ENCODE data around the gene KLHL18. TPM values are rescaled to one million over a fixed set of nuclear protein-coding genes. Genes with fewer than 3 reads are reported as not detected.
A peak's percentile ranks its signal among the peaks of the same experiment; 100 is the strongest.

KLHL18 gene
- total RNA-seq, 2 experiments from 2014 or later: 13.1 to 28.6 TPM

GRCh38 chr3:47243419-47244147 is 39.2 kb upstream of the KLHL18 start:
- ChIA-PET CTCF (ENCODE audit: unreplicated experiment) (interaction anchor here (1.0 kb wide), 1 partner anchor 79 kb away, joined by 3 read pairs; no protein-coding TSS in a partner anchor), POLR2A (no interaction called here)
- H3K9me3 ChIP-seq (ENCODE audit: low read length): no peaks in the 10 kb centered on the region
- H3K4me2 ChIP-seq (ENCODE audit: low read length): no peak overlapping the region
- no peak overlapping the region for H3K27ac ChIP-seq (ENCODE audit: low read depth, low read length, poor library complexity, severe bottlenecking)
- H4K20me1 ChIP-seq (ENCODE audit: insufficient read depth, low read length): no peaks in the 10 kb centered on the region
- no TSS peak for BruUV-seq (replicated peaks)
- H3K4me3 ChIP-seq (ENCODE audit: low read depth, low read length, poor library complexity, severe bottlenecking): no peak overlapping the region
- H3K4me1 ChIP-seq (ENCODE audit: insufficient read depth, low read length, poor library complexity, severe bottlenecking): no peaks in the 10 kb centered on the region
- DNase-seq (ENCODE audit: low spot score): peak; percentile 23
- no peaks in the 10 kb centered on the region for H3K79me2 ChIP-seq (ENCODE audit: insufficient read depth, low read depth, low read length)
- H3K36me3 ChIP-seq (ENCODE audit: insufficient read depth, low read length): no peaks in the 10 kb centered on the region
- no peaks in the 10 kb centered on the region for H3K9me2 ChIP-seq (ENCODE audit: insufficient read depth, low read length)
- intact Hi-C loops (cut with micrococcal nuclease; ENCODE audit: unreplicated experiment): loop anchor here (10.0 kb wide), 1 partner anchor 121 kb away; no protein-coding TSS in a partner anchor
- no peak overlapping the region for H2AFZ ChIP-seq (ENCODE audit: low read length)
- TF ChIP-seq CTCF (conservative IDR thresholded peaks at IDR 0.05; ENCODE audit: low read length): 0 out of 2 replicates have a peak, but pooled peaks have one; percentile 19
- TF ChIP-seq EZH2phosphoT487 (IDR thresholded peaks at IDR 0.05; ENCODE audit: borderline replicate concordance, low read depth, low read length): no peak

- Histone ChIP-seq H3K9me3 (ENCODE audit: low read length) (no peaks in the 10 kb centered on the region), H2AFZ (ENCODE audit: low read length) (no peak overlapping the region), H3K27ac (ENCODE audit: low read depth, low read length, poor library complexity, severe bottlenecking) (no peak overlapping the region), H4K20me1 (ENCODE audit: insufficient read depth, low read length) (no peaks in the 10 kb centered on the region), H3K9me2 (ENCODE audit: insufficient read depth, low read length) (no peaks in the 10 kb centered on the region), H3K36me3 (ENCODE audit: insufficient read depth, low read length) (no peaks in the 10 kb centered on the region), H3K4me3 (ENCODE audit: low read depth, low read length, poor library complexity, severe bottlenecking) (no peak overlapping the region), H3K79me2 (ENCODE audit: insufficient read depth, low read depth, low read length) (no peaks in the 10 kb centered on the region), H3K4me2 (ENCODE audit: low read length) (no peak overlapping the region), H3K4me1 (ENCODE audit: insufficient read depth, low read length, poor library complexity, severe bottlenecking) (no peaks in the 10 kb centered on the region)
- intact Hi-C loops (cut with micrococcal nuclease; ENCODE audit: unreplicated experiment): loop anchor here (10.0 kb wide), 1 partner anchor 120 kb away; no protein-coding TSS in a partner anchor
- no TSS peak for BruUV-seq (replicated peaks)
- no peak for TF ChIP-seq EZH2phosphoT487 (IDR thresholded peaks at IDR 0.05; ENCODE audit: borderline replicate concordance, low read depth, low read length)
- TF ChIP-seq CTCF (conservative IDR thresholded peaks at IDR 0.05; ENCODE audit: low read length): no peak
- DNase-seq (ENCODE audit: low spot score): no peak
- ChIA-PET CTCF (ENCODE audit: unreplicated experiment) (no interaction called here), POLR2A (no interaction called here)
These were observed 38.1 kb upstream of the KLHL18 start for GRCh38 chr3:47244531-47245100.

- no TSS peak for BruUV-seq (replicated peaks)
- Histone ChIP-seq H3K27ac (ENCODE audit: low read depth, low read length, poor library complexity, severe bottlenecking) (no peak overlapping the region), H3K4me2 (ENCODE audit: low read length) (no peak overlapping the region), H3K4me3 (ENCODE audit: low read depth, low read length, poor library complexity, severe bottlenecking) (no peak overlapping the region), H3K36me3 (ENCODE audit: insufficient read depth, low read length) (no peaks in the 10 kb centered on the region), H3K9me2 (ENCODE audit: insufficient read depth, low read length) (no peaks in the 10 kb centered on the region), H2AFZ (ENCODE audit: low read length) (no peak overlapping the region), H3K79me2 (ENCODE audit: insufficient read depth, low read depth, low read length) (no peaks in the 10 kb centered on the region), H3K4me1 (ENCODE audit: insufficient read depth, low read length, poor library complexity, severe bottlenecking) (no peaks in the 10 kb centered on the region), H4K20me1 (ENCODE audit: insufficient read depth, low read length) (no peaks in the 10 kb centered on the region), H3K9me3 (ENCODE audit: low read length) (no peaks in the 10 kb centered on the region)
- POLR2A ChIA-PET: no interaction called here
- intact Hi-C loops (cut with micrococcal nuclease; ENCODE audit: unreplicated experiment): loop anchor here (10.0 kb wide), 1 partner anchor 120 kb away; no protein-coding TSS in a partner anchor
- CTCF ChIA-PET (ENCODE audit: unreplicated experiment): no interaction called here
- no peak for TF ChIP-seq EZH2phosphoT487 (IDR thresholded peaks at IDR 0.05; ENCODE audit: borderline replicate concordance, low read depth, low read length)
- TF ChIP-seq CTCF (conservative IDR thresholded peaks at IDR 0.05; ENCODE audit: low read length): no peak
- no peak for DNase-seq (ENCODE audit: low spot score)
These were observed 37.5 kb upstream of the KLHL18 start for GRCh38 chr3:47245271-47245670.

All from OCI-LY7 (cell line).